A549 (cell line): Measurements from ENCODE around the gene PRPSAP1. TPM values are rescaled to one million over a fixed set of nuclear protein-coding genes. Genes with fewer than 3 reads are reported as not detected.

Experiments used
- ATAC-seq, 2 experiments: fragments of 200-7000 bp in 1 of 2; fragments of >200 bp in 1 of 2; cut with Nextera tagmentation in 1 of 2; cut with Tn5 transposase in 1 of 2; 3 replicates each; pipeline versions ENCODE4 v1.8.0 to v1.9.1; 2018 to 2020; ENCODE audit warnings: mild to moderate bottlenecking in 1 of 2, moderate library complexity in 1 of 2
- CTCF ChIA-PET: fragments of 300-600 bp; sonication (Branson Sonifier 250); formaldehyde crosslinking; extraction: SDS; loops from one replicate; lab custom pipeline; 2021; ENCODE audit warnings: antibody characterized with exemption, inconsistent platforms; lab: Yijun Ruan, JAX
- POLR2A ChIA-PET: fragments of 350-600 bp; formaldehyde crosslinking; extraction: SDS; loops from one replicate; lab custom pipeline; 2021; ENCODE audit warnings: antibody characterized with exemption, inconsistent platforms; lab: Yijun Ruan, JAX
- DNase-seq, 2 experiments: peaks; one replicate each; pipeline versions ENCODE4 v3.0.0 to v3.0.0-alpha.2; 2011 to 2016; ENCODE audit warnings: low read depth in 1 of 2, low spot score in 1 of 2
- FAIRE-seq: peaks from 2 replicates; lab custom pipeline; 2011; peaks lifted over from hg19 to GRCh38; lab: Jason Lieb, UNC
- H3K27ac ChIP-seq, 2 experiments: fragments of >200 bp; sonication (Bioruptor Twin); formaldehyde crosslinking; 3 replicates each; pipeline ENCODE4 v1.5.1; 2016 to 2017
- H3K4me1 ChIP-seq: fragments of >200 bp; sonication (Bioruptor Twin); formaldehyde crosslinking; 3 replicates; pipeline ENCODE4 v1.6.1; 2016
- H3K4me2 ChIP-seq: fragments of >200 bp; sonication (Bioruptor Twin); formaldehyde crosslinking; 3 replicates; pipeline ENCODE4 v1.6.1; 2016
- H3K4me3 ChIP-seq: fragments of >200 bp; sonication (Bioruptor Twin); formaldehyde crosslinking; 3 replicates; pipeline ENCODE4 v1.5.1; 2016
- H3K9me3 ChIP-seq: fragments of >200 bp; sonication (Bioruptor Twin); formaldehyde crosslinking; 3 replicates; pipeline ENCODE4 v1.6.1; 2016
- BCL3 ChIP-seq: fragments of >200 bp; sonication (Bioruptor Twin); formaldehyde crosslinking; IDR thresholded peaks from 3 replicates; pipeline ENCODE4 v1.6.1; 2016
- BHLHE40 ChIP-seq: IDR thresholded peaks from 2 replicates; pipeline ENCODE4 v1.6.1; 2012; ENCODE audit warnings: low read depth, low read length, inconsistent platforms
- CBX8 ChIP-seq: fragments of 200-600 bp; sonication (generic); IDR thresholded peaks from 2 replicates; pipeline ENCODE4 v1.6.1; 2016
- CHD4 ChIP-seq: fragments of 200-600 bp; sonication (generic); IDR thresholded peaks from 2 replicates; pipeline ENCODE4 v1.6.1; 2016; ENCODE audit warnings: antibody characterized with exemption, mild to moderate bottlenecking, borderline replicate concordance
- EHMT2 ChIP-seq: fragments of 200-600 bp; sonication (generic); IDR thresholded peaks from 2 replicates; pipeline ENCODE4 v1.6.1; 2016; ENCODE audit warnings: antibody characterized with exemption, low read depth, mild to moderate bottlenecking, moderate library complexity
- FOXS1 ChIP-seq: fragments of 250-450 bp; sonication (Bioruptor Pico); IDR thresholded peaks from 2 replicates; pipeline ENCODE4 v1.5.0; 2020; ENCODE audit warnings: mild to moderate bottlenecking, moderate library complexity
- GATA3 ChIP-seq: IDR thresholded peaks from 2 replicates; pipeline ENCODE4 v1.6.1; 2012; ENCODE audit warnings: borderline replicate concordance
- HEYL ChIP-seq: fragments of 250-450 bp; sonication (Bioruptor Pico); IDR thresholded peaks from 2 replicates; pipeline ENCODE4 v1.8.0; 2021; ENCODE audit warnings: mild to moderate bottlenecking, moderate library complexity
- HMGXB4 ChIP-seq: fragments of 250-450 bp; sonication (Bioruptor Pico); IDR thresholded peaks from 2 replicates; pipeline ENCODE4 v1.5.0; 2021; ENCODE audit warnings: mild to moderate bottlenecking, moderate library complexity, borderline replicate concordance
- HOXA7 ChIP-seq: fragments of 250-450 bp; sonication (Bioruptor Pico); IDR thresholded peaks from 2 replicates; pipeline ENCODE4 v1.5.0; 2020; ENCODE audit warnings: mild to moderate bottlenecking, moderate library complexity
- HOXB5 ChIP-seq: fragments of 250-450 bp; sonication (Bioruptor Pico); IDR thresholded peaks from 2 replicates; pipeline ENCODE4 v1.5.0; 2020; ENCODE audit warnings: mild to moderate bottlenecking, moderate library complexity
- KDM1A ChIP-seq: fragments of 200-600 bp; sonication (generic); IDR thresholded peaks from 2 replicates; pipeline ENCODE4 v1.6.1; 2016; ENCODE audit warnings: low read depth, mild to moderate bottlenecking
- KDM5A ChIP-seq: fragments of 200-600 bp; sonication (generic); IDR thresholded peaks from 2 replicates; pipeline ENCODE4 v1.6.1; 2016; ENCODE audit warnings: antibody characterized with exemption, mild to moderate bottlenecking
- MAFK ChIP-seq: fragments of 450-650 bp; IDR thresholded peaks from 2 replicates; pipeline ENCODE4 v1.6.1; 2014; ENCODE audit not compliant: partially characterized antibody
- MAZ ChIP-seq: fragments of 150-350 bp; IDR thresholded peaks from 2 replicates; pipeline ENCODE4 v1.6.1; 2014; ENCODE audit warnings: antibody characterized with exemption, low read depth, low read length, borderline replicate concordance
- PHF8 ChIP-seq: fragments of 200-600 bp; sonication (generic); IDR thresholded peaks from 2 replicates; pipeline ENCODE4 v1.6.1; 2016; ENCODE audit warnings: low read depth, mild to moderate bottlenecking, antibody characterized with exemption, moderate library complexity, borderline replicate concordance
- RAD21 ChIP-seq, 2 experiments: fragments of >200 bp in 1 of 2; sonication (Bioruptor Twin) in 1 of 2; formaldehyde crosslinking in 1 of 2; IDR thresholded peaks in 1 of 2; conservative IDR thresholded peaks in 1 of 2; 2 replicates in 1 of 2; 3 replicates in 1 of 2; pipeline ENCODE4 v1.6.1; 2012 to 2018; ENCODE audit warnings: inconsistent platforms in 1 of 2
- RFX5 ChIP-seq: fragments of 450-650 bp; IDR thresholded peaks from 2 replicates; pipeline ENCODE4 v1.7.1; 2014; ENCODE audit warnings: antibody characterized with exemption, mild to moderate bottlenecking, moderate library complexity
- RNF2 ChIP-seq: fragments of 200-600 bp; sonication (generic); IDR thresholded peaks from 2 replicates; pipeline ENCODE4 v1.6.1; 2016; ENCODE audit warnings: low read depth, mild to moderate bottlenecking, antibody characterized with exemption, moderate library complexity, borderline replicate concordance
- ZC3H11A ChIP-seq: fragments of 450-650 bp; IDR thresholded peaks from 2 replicates; pipeline ENCODE4 v1.6.1; 2014; ENCODE audit warnings: antibody characterized with exemption, mild to moderate bottlenecking
- ZNF302 ChIP-seq: fragments of 250-450 bp; sonication (Bioruptor Pico); IDR thresholded peaks from 2 replicates; pipeline ENCODE4 v1.9.0; 2021; ENCODE audit warnings: inconsistent platforms, mild to moderate bottlenecking, moderate library complexity
- ZSCAN20 ChIP-seq: fragments of 250-450 bp; sonication (Bioruptor Pico); IDR thresholded peaks from 2 replicates; pipeline ENCODE4 v1.8.0; 2022; ENCODE audit warnings: mild to moderate bottlenecking, moderate library complexity
- WGBS: methylation state at CpG from one replicate; pipeline ENCODE4 v1.1.6; 2017; ENCODE audit errors: missing lambda C conversion rate; 5-methylcytosine and 5-hydroxymethylcytosine counted together
- polyA plus RNA-seq, 4 experiments: library from polyadenylated mRNA; depleted of rRNA in 3 of 4; stranded (reverse); fragments of >200 nt; fragmentation: RNase III in 1 of 4; extraction: RNeasy Plus Mini Kit Qiagen cat#74134 plus additional on column Dnase treatment in 1 of 4; gene quantifications; 2 replicates in 3 of 4; 3 replicates in 1 of 4; pipeline ENCODE4 v1.2.3, GENCODE V29; 2011 to 2017
- TF ChIP-seq, protein P1 (sequence below): IDR thresholded peaks from 2 replicates; pipeline ENCODE4 v1.6.1; 2012
- TF ChIP-seq, protein P2 (sequence below): fragments of 450-650 bp; IDR thresholded peaks from 2 replicates; pipeline ENCODE4 v1.6.1; 2014; ENCODE audit warnings: antibody characterized with exemption
- TF ChIP-seq, protein P3 (sequence below): fragments of 250-450 bp; sonication (Bioruptor Pico); IDR thresholded peaks from 2 replicates; pipeline ENCODE4 v1.5.0; 2020; ENCODE audit warnings: low read depth, mild to moderate bottlenecking, moderate library complexity
- TF ChIP-seq, protein P4 (sequence below): fragments of 150-350 bp; IDR thresholded peaks from 2 replicates; pipeline ENCODE4 v1.6.1; 2014; ENCODE audit warnings: low read depth, mild to moderate bottlenecking, low read length

Gene PRPSAP1
- polyA plus RNA-seq, 2 of the 4 experiments (the other 2 are of a cell fraction): 63.3 to 80.9 TPM

DNA sequence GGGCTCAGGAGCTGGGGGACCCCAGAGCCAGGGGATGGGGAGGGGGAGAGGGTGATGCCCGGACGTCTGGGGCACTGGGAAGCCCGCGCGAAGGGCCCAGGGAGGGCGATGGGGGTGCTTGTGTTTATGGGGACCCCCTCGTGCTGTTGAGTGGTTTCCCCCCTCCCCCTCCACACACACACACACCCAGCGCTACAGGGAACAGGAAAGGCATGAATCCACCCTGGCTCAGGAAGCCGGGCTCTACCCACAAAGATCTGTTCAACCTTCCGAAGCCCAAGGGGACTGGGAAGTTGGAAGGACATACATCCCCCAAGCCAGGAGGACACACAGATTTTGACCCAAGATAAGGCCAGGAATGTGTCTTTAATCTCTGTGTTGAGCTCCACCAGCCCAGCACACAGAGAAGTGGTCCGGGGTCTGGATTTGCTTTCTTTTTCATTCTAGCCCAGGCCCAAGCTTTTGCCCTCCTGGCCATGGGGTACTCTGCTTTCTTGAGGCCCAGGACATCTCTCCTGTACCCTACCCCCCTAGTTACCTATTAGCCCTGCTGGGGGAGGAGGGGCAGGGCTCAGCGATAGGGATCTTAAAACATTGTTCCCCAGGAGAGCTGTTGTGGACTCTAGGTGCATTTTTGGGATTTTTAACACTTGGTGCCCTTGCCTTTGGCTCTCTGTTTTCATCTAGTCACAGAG is 87.3 kb downstream of the PRPSAP1 start:
- peaks cover 25% of the 10 kb centered on the region for H3K4me1 ChIP-seq
- 9% methylated on average over 10 of the region's 12 CpGs for WGBS
- ChIA-PET POLR2A (interaction anchor here (1.4 to 1.6 kb wide), 2 partner anchors 14 kb away, joined by 5 to 6 read pairs; no protein-coding TSS in a partner anchor), CTCF (interaction anchor here (0.5 to 19.6 kb wide), 14 partner anchors 9 to 328 kb away, joined by 3 to 755 read pairs (median 4); partner anchors contain the start of gene EXOC7)
- no peaks in the 10 kb centered on the region for H3K9me3 ChIP-seq
- FAIRE-seq (no peak), DNase-seq (peak in 1 of 2 experiments; percentile 52), ATAC-seq (peak in 1 of 2 experiments; percentile 1; a peak in 1 of 6 replicates)
- peak overlapping the region; percentile 89 to 92 for H3K27ac ChIP-seq
- H3K4me3 ChIP-seq: peak overlapping the region; percentile 99
- peak overlapping the region; percentile 93 for H3K4me2 ChIP-seq
- TF ChIP-seq HOXA7: no peak
- TF ChIP-seq ZSCAN20: no peak
- no peak for TF ChIP-seq ZNF302 (CRISPR knock-in tag)
- peak; percentile 51; the same call in 1 of the 2 replicates for TF ChIP-seq GATA3
- no peak for TF ChIP-seq MAFK
- no peak for TF ChIP-seq HOXB5 (CRISPR knock-in tag)
- TF ChIP-seq, all 56 proteins: peak for 1

DNA sequence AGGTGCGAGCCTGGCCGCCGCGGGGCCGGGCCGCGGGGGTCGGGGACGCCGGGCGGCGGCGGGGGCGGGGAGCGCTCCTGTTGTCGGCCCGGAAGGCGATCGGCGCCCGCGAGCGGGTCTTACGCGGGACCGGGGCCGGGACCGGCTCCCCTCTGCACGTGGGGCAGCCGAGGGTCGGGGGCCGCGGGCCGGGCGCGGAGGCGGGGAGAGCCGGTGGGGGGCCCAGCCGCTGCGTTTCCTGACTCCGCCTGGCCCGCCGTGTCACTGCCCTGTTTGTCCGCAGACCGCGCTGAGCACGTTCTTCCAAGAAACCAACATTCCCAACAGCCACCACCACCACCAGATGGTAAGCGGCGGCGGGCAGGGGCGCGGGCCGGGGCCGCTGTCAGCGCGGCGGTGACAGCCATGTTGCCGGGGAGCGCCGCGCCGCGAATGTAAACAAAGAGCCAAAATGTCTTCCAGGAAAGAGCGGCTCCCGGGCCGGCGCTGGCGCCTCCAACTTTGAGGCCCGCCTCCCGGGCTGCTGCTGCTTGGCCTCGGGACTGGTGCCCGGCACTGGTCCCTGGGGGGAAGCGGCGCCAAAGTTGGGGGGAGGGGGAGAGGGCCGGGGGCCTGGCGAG is 88.0 kb downstream of the PRPSAP1 start:
- ChIA-PET POLR2A (interaction anchor here (1.0 to 1.6 kb wide), 11 partner anchors 13 to 411 kb away, joined by 3 to 17 read pairs (median 5); partner anchors contain the start of genes ACOX1, PRPSAP1, TEN1 and WBP2), CTCF (interaction anchor here (0.5 to 19.6 kb wide), 10 partner anchors 9 to 329 kb away, joined by 3 to 755 read pairs (median 6); partner anchors contain the start of gene EXOC7)
- no peaks in the 10 kb centered on the region for H3K9me3 ChIP-seq
- 0% methylated on average over 16 of the region's 76 CpGs for WGBS
- H3K27ac ChIP-seq: peak overlapping the region; percentile 89 to 92
- H3K4me2 ChIP-seq: peak overlapping the region; percentile 93
- peaks cover 25% of the 10 kb centered on the region for H3K4me1 ChIP-seq
- ATAC-seq (peak; percentile 34 to 57), DNase-seq (peak in 1 of 2 experiments; percentile 53), FAIRE-seq (no peak)
- TF ChIP-seq PHF8: peak; percentile 28
- no peak for TF ChIP-seq CBX8
- 0 out of 2 replicates have a peak, but pooled peaks have one; percentile 33 for TF ChIP-seq KDM5A
- no peak for TF ChIP-seq FOXS1
- no peak for TF ChIP-seq CHD4
- TF ChIP-seq MAZ: no peak
- TF ChIP-seq HOXA7: no peak
- no peak for TF ChIP-seq ZC3H11A
- no peak for TF ChIP-seq BHLHE40
- TF ChIP-seq HOXB5 (CRISPR knock-in tag): no peak
- peak; percentile 74 for TF ChIP-seq RFX5
- TF ChIP-seq RNF2: no peak
- TF ChIP-seq RAD21 (conservative IDR thresholded peaks at IDR 0.05 in 1 of 2, IDR thresholded peaks at IDR 0.05 in 1 of 2): 0 out of 5 replicates have a peak, but pooled peaks of 1 of the 2 experiments have one; percentile 11
- no peak for TF ChIP-seq HEYL (CRISPR knock-in tag)
- TF ChIP-seq, protein P1, sequence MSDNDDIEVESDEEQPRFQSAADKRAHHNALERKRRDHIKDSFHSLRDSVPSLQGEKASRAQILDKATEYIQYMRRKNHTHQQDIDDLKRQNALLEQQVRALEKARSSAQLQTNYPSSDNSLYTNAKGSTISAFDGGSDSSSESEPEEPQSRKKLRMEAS: peak; percentile 71
- no peak for TF ChIP-seq EHMT2
- TF ChIP-seq, protein P2, sequence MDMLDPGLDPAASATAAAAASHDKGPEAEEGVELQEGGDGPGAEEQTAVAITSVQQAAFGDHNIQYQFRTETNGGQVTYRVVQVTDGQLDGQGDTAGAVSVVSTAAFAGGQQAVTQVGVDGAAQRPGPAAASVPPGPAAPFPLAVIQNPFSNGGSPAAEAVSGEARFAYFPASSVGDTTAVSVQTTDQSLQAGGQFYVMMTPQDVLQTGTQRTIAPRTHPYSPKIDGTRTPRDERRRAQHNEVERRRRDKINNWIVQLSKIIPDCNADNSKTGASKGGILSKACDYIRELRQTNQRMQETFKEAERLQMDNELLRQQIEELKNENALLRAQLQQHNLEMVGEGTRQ: no peak
- TF ChIP-seq MAFK: no peak
- TF ChIP-seq, protein P3, sequence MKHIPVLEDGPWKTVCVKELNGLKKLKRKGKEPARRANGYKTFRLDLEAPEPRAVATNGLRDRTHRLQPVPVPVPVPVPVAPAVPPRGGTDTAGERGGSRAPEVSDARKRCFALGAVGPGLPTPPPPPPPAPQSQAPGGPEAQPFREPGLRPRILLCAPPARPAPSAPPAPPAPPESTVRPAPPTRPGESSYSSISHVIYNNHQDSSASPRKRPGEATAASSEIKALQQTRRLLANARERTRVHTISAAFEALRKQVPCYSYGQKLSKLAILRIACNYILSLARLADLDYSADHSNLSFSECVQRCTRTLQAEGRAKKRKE: no peak
- TF ChIP-seq BCL3: 0 out of 3 replicates have a peak, but pooled peaks have one; percentile 20
- TF ChIP-seq KDM1A: no peak
- TF ChIP-seq, protein P4, sequence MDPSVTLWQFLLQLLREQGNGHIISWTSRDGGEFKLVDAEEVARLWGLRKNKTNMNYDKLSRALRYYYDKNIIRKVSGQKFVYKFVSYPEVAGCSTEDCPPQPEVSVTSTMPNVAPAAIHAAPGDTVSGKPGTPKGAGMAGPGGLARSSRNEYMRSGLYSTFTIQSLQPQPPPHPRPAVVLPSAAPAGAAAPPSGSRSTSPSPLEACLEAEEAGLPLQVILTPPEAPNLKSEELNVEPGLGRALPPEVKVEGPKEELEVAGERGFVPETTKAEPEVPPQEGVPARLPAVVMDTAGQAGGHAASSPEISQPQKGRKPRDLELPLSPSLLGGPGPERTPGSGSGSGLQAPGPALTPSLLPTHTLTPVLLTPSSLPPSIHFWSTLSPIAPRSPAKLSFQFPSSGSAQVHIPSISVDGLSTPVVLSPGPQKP: no peak
- no peak for TF ChIP-seq HMGXB4 (CRISPR knock-in tag)
- peak overlapping the region; percentile 99 for H3K4me3 ChIP-seq
